ENCODE measurements around the gene TMSB10.

Gene TMSB10

GRCh38 chr2:84954329-84954728, 48.9 kb downstream of the TMSB10 start:
- TF ChIP-seq ZNF70 (CRISPR knock-in tag; IDR thresholded peaks at IDR 0.05) (no peak), OSR1 (CRISPR knock-in tag; IDR thresholded peaks at IDR 0.05) (no peak), BACH2 (CRISPR knock-in tag; IDR thresholded peaks at IDR 0.05; ENCODE audit: borderline replicate concordance) (no peak), ISL1 (CRISPR knock-in tag; IDR thresholded peaks at IDR 0.05) (no peak), CREB5 (CRISPR knock-in tag; IDR thresholded peaks at IDR 0.05; ENCODE audit: low read depth) (no peak), ESRRG (CRISPR knock-in tag; IDR thresholded peaks at IDR 0.05) (no peak), TOX (CRISPR knock-in tag; IDR thresholded peaks at IDR 0.05; ENCODE audit: borderline replicate concordance) (no peak), POU6F1 (CRISPR knock-in tag; IDR thresholded peaks at IDR 0.05; ENCODE audit: borderline replicate concordance, low read depth) (no peak)
- ATAC-seq, result no peak

All from SK-N-SH treated with all-trans-retinoic acid at 6 μM for 48 hours (cell line).